Measurements from ENCODE around the gene OR4P4.

- TF ChIP-seq CTCF (IDR thresholded peaks at IDR 0.05) (no peak), ZFX (IDR thresholded peaks at IDR 0.05; ENCODE audit: borderline replicate concordance) (no peak)
These were observed 13.1 kb downstream of the OR4P4 start, which contains the start of gene OR4S2 for GRCh38 chr11:55648027-55648426.
